ENCODE results near the gene ZBED4.

- TF ChIP-seq CTCF (IDR thresholded peaks at IDR 0.05) (no peak), POLR2AphosphoS5 (IDR thresholded peaks at IDR 0.05) (peak; percentile 21 to 54 (median 53)), EP300 (IDR thresholded peaks at IDR 0.05; ENCODE audit: low read depth) (no peak), POLR2A (IDR thresholded peaks at IDR 0.05) (no peak)
Measured at GRCh38 chr22:49934160-49934890, 80.7 kb downstream of the ZBED4 start.

Measured in transverse colon (tissue), 4 donors.